ENCODE measurements around the gene STK25. TPM values are rescaled to one million over a fixed set of nuclear protein-coding genes. Genes with fewer than 3 reads are reported as not detected.

Gene STK25
- total RNA-seq, 2 experiments from 2014 or later: 120 to 201 TPM

DNA sequence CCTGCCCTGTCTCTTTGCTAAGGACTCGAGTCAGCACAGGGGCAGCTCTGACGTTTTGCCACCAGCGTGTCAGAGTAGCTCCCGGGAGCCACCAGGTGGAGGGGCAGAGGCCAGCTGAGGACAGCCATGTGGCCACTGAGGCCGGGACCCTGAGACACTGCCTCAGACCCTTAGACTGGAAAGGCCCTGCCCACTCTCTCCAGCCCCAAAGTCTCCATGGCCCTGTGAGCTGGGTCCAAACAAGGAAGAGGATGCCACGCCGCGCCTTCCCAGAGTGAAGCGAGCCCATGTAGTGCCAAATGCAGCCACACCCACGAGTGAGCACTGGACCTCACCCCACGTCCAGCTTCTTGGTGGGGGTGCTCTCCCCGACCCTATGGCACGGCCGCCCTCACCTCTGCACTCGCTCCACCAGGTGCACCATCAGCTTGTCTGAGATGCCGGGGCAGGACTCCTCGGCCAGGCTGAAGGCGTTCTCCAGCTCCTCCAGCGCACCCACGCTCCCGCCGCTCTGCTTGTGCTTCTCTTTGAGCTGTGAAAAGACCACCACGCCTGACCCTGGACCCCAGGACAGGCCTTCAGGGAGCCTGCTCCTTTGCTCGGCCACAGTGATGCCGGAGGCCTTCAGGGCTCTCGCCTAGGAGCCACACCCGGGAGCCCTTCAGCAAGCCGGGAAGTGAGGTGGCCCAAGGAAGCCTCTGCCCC is 12.2 kb downstream of the STK25 start:
- H3K4me2 ChIP-seq (ENCODE audit: low read length): no peak overlapping the region
- CTCF ChIA-PET (ENCODE audit: unreplicated experiment): no interaction called here
- intact Hi-C loops (cut with micrococcal nuclease; ENCODE audit: unreplicated experiment): no loop called here
- BruUV-seq (replicated peaks): no TSS peak
- peaks cover 32% of the 10 kb centered on the region for H3K36me3 ChIP-seq (ENCODE audit: insufficient read depth, low read length)
- H2AFZ ChIP-seq (ENCODE audit: low read length): no peak overlapping the region
- POLR2A ChIA-PET: no interaction called here
- no peaks in the 10 kb centered on the region for H3K9me3 ChIP-seq (ENCODE audit: low read length)
- no peak for TF ChIP-seq EZH2phosphoT487 (IDR thresholded peaks at IDR 0.05; ENCODE audit: borderline replicate concordance, low read depth, low read length)
- H3K4me1 ChIP-seq (ENCODE audit: insufficient read depth, low read length, poor library complexity, severe bottlenecking): no peaks in the 10 kb centered on the region
- no peaks in the 10 kb centered on the region for H3K79me2 ChIP-seq (ENCODE audit: insufficient read depth, low read depth, low read length)
- no peak overlapping the region for H3K27ac ChIP-seq (ENCODE audit: low read depth, low read length, poor library complexity, severe bottlenecking)
- DNase-seq (ENCODE audit: low spot score): no peak
- no peaks in the 10 kb centered on the region for H4K20me1 ChIP-seq (ENCODE audit: insufficient read depth, low read length)
- no peaks in the 10 kb centered on the region for H3K9me2 ChIP-seq (ENCODE audit: insufficient read depth, low read length)
- H3K4me3 ChIP-seq (ENCODE audit: low read depth, low read length, poor library complexity, severe bottlenecking): no peak overlapping the region

DNA sequence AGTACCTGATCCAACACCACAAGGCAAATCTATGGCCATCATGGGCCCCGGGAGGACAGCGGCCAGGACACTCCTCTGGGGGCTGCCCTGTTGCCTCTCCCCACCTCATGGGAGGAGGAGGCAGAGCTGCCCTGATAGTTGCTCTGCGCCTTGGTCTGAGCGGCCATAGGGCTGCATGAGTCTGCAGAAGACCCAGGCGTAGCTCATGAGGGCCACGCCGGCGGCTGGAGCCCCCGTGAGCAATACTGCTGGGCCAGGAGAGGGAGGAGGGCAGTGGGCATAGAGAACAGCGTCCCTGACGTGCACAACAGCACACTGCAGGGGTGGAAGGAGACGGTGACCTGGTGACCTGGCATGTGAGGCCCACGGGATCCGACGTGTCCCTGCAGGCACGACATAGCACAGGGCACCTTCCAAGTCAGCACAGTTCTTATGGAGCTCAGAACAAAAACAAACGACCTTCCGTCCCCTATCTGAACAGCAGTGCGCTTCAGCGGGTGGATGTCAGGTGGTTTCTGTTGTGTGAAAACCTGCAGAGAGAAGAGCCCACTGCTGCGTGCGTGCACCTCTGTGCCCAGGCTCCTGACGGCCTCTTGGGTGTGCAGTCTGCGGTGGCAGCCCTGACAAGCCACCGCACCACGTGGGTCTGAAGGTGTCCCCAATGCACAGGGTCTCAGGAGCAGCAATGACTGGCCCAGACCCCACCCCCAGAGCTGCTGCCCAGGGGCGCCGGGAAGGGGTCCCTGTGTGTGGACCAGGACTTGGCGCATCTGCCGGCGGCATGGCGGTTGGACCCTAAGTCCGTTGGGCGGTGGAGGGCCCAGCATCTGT is 13.0 kb downstream of the STK25 start:
- no peak for DNase-seq (ENCODE audit: low spot score)
- intact Hi-C loops (cut with micrococcal nuclease; ENCODE audit: unreplicated experiment): no loop called here

DNA sequence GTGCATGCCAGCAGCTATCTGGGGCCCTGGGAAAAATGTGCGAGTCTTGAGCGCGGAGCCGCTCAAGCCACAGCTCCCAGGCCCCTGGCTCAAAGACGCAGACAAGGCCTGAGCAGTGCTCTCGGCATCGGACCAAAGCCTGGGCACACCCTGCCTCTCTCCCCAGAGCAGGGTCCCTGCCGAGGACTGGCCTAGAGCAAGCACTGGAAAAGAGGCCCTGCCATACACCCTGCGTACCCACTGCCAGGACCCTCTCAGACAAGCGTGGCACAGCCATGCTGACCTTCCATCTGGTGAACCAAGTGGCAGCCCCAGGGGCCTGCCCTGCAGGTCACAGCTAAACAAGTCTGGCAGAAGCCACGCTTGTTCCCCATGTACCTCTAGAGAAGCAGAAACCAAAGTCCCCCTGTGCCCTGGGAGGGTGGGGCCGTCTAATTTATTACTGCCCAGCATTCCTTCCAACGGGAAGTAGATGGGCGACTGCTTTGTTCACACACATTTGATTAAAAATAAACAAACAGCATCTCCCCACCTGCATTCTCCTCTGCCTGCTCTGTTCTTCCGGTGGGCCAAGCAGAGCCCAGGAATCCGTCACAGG is 14.0 kb downstream of the STK25 start:
- no peak overlapping the region for H2AFZ ChIP-seq (ENCODE audit: low read length)
- TF ChIP-seq, protein P1, sequence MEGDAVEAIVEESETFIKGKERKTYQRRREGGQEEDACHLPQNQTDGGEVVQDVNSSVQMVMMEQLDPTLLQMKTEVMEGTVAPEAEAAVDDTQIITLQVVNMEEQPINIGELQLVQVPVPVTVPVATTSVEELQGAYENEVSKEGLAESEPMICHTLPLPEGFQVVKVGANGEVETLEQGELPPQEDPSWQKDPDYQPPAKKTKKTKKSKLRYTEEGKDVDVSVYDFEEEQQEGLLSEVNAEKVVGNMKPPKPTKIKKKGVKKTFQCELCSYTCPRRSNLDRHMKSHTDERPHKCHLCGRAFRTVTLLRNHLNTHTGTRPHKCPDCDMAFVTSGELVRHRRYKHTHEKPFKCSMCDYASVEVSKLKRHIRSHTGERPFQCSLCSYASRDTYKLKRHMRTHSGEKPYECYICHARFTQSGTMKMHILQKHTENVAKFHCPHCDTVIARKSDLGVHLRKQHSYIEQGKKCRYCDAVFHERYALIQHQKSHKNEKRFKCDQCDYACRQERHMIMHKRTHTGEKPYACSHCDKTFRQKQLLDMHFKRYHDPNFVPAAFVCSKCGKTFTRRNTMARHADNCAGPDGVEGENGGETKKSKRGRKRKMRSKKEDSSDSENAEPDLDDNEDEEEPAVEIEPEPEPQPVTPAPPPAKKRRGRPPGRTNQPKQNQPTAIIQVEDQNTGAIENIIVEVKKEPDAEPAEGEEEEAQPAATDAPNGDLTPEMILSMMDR (conservative IDR thresholded peaks at IDR 0.05; ENCODE audit: low read length): no peak
- no peak for TF ChIP-seq EZH2phosphoT487 (IDR thresholded peaks at IDR 0.05; ENCODE audit: borderline replicate concordance, low read depth, low read length)
- CTCF ChIA-PET (ENCODE audit: unreplicated experiment): no interaction called here

More for the DNA sequence above, 13.0 kb downstream of the STK25 start:
- BruUV-seq (replicated peaks): no TSS peak
- H3K9me3 ChIP-seq (ENCODE audit: low read length): no peaks in the 10 kb centered on the region
- no peaks in the 10 kb centered on the region for H3K79me2 ChIP-seq (ENCODE audit: insufficient read depth, low read depth, low read length)
- H2AFZ ChIP-seq (ENCODE audit: low read length): no peak overlapping the region
- ChIA-PET POLR2A (no interaction called here), CTCF (ENCODE audit: unreplicated experiment) (no interaction called here)
- H3K36me3 ChIP-seq (ENCODE audit: insufficient read depth, low read length): peaks cover 25% of the 10 kb centered on the region
- no peaks in the 10 kb centered on the region for H3K9me2 ChIP-seq (ENCODE audit: insufficient read depth, low read length)
- TF ChIP-seq, protein P1 (conservative IDR thresholded peaks at IDR 0.05; ENCODE audit: low read length): no peak
- no peak for TF ChIP-seq EZH2phosphoT487 (IDR thresholded peaks at IDR 0.05; ENCODE audit: borderline replicate concordance, low read depth, low read length)
- no peak overlapping the region for H3K27ac ChIP-seq (ENCODE audit: low read depth, low read length, poor library complexity, severe bottlenecking)
- H3K4me2 ChIP-seq (ENCODE audit: low read length): no peak overlapping the region
- H3K4me1 ChIP-seq (ENCODE audit: insufficient read depth, low read length, poor library complexity, severe bottlenecking): no peaks in the 10 kb centered on the region
- H3K4me3 ChIP-seq (ENCODE audit: low read depth, low read length, poor library complexity, severe bottlenecking): no peak overlapping the region
- H4K20me1 ChIP-seq (ENCODE audit: insufficient read depth, low read length): no peaks in the 10 kb centered on the region

More for the DNA sequence above, 14.0 kb downstream of the STK25 start:
- DNase-seq (ENCODE audit: low spot score): no peak
- intact Hi-C loops (cut with micrococcal nuclease; ENCODE audit: unreplicated experiment): no loop called here
- Histone ChIP-seq H3K4me3 (ENCODE audit: low read depth, low read length, poor library complexity, severe bottlenecking) (no peak overlapping the region), H4K20me1 (ENCODE audit: insufficient read depth, low read length) (no peaks in the 10 kb centered on the region), H3K9me3 (ENCODE audit: low read length) (no peaks in the 10 kb centered on the region), H3K79me2 (ENCODE audit: insufficient read depth, low read depth, low read length) (no peaks in the 10 kb centered on the region), H3K9me2 (ENCODE audit: insufficient read depth, low read length) (no peaks in the 10 kb centered on the region), H3K4me1 (ENCODE audit: insufficient read depth, low read length, poor library complexity, severe bottlenecking) (no peaks in the 10 kb centered on the region), H3K27ac (ENCODE audit: low read depth, low read length, poor library complexity, severe bottlenecking) (no peak overlapping the region), H3K36me3 (ENCODE audit: insufficient read depth, low read length) (peaks cover 25% of the 10 kb centered on the region), H3K4me2 (ENCODE audit: low read length) (no peak overlapping the region)
- no TSS peak for BruUV-seq (replicated peaks)
- POLR2A ChIA-PET: no interaction called here
